SK-N-SH treated with all-trans-retinoic acid at 6 μM for 48 hours (cell line): ENCODE results near the gene SIK1.
"Not testable (repeated sequence)": the region's sequence is repeated elsewhere in the genome, so short reads cannot be mapped to it uniquely, and the experiment has no call there.

Experiments used
- ARNTL ChIP-seq: fragments of 450-650 bp; formaldehyde crosslinking; IDR thresholded peaks from 2 replicates; pipeline ENCODE4 v1.5.0; 2020; ENCODE audit warnings: low read depth, mild to moderate bottlenecking, moderate library complexity, borderline replicate concordance
- BACH2 ChIP-seq: fragments of 250-450 bp; sonication (Bioruptor Pico); IDR thresholded peaks from 2 replicates; pipeline ENCODE4 v1.9.0; 2021; ENCODE audit warnings: mild to moderate bottlenecking, borderline replicate concordance
- CREB5 ChIP-seq: fragments of 250-450 bp; sonication (Bioruptor Pico); IDR thresholded peaks from 2 replicates; pipeline ENCODE4 v1.5.1; 2020; ENCODE audit warnings: low read depth, mild to moderate bottlenecking, moderate library complexity
- ESRRG ChIP-seq: fragments of 250-450 bp; sonication (Bioruptor Pico); IDR thresholded peaks from 2 replicates; pipeline ENCODE4 v1.6.1; 2021; ENCODE audit warnings: mild to moderate bottlenecking
- OSR1 ChIP-seq: fragments of 250-450 bp; sonication (Bioruptor Pico); IDR thresholded peaks from 2 replicates; pipeline ENCODE4 v1.8.0; 2022; ENCODE audit warnings: moderate library complexity, mild to moderate bottlenecking, inconsistent platforms
- PATZ1 ChIP-seq: fragments of 250-450 bp; sonication (Bioruptor Pico); IDR thresholded peaks from 2 replicates; pipeline ENCODE4 v1.8.0; 2020; ENCODE audit warnings: mild to moderate bottlenecking, moderate library complexity, borderline replicate concordance
- TCF4 ChIP-seq: fragments of 250-450 bp; sonication (Bioruptor Pico); IDR thresholded peaks from 2 replicates; pipeline ENCODE4 v1.8.0; 2021; ENCODE audit warnings: mild to moderate bottlenecking, moderate library complexity, borderline replicate concordance
- TOX ChIP-seq: fragments of 250-450 bp; sonication (Bioruptor Pico); IDR thresholded peaks from 2 replicates; pipeline ENCODE4 v1.8.0; 2021; ENCODE audit warnings: mild to moderate bottlenecking, moderate library complexity, borderline replicate concordance
- ZFP30 ChIP-seq: fragments of 450-650 bp; formaldehyde crosslinking; IDR thresholded peaks from 2 replicates; pipeline ENCODE4 v1.5.0; 2022; ENCODE audit warnings: mild to moderate bottlenecking, moderate library complexity
- ZNF565 ChIP-seq: fragments of 450-650 bp; formaldehyde crosslinking; conservative IDR thresholded peaks from 2 replicates; pipeline ENCODE4 v1.5.0; 2020; ENCODE audit warnings: low read depth, mild to moderate bottlenecking, moderate library complexity

DNA sequence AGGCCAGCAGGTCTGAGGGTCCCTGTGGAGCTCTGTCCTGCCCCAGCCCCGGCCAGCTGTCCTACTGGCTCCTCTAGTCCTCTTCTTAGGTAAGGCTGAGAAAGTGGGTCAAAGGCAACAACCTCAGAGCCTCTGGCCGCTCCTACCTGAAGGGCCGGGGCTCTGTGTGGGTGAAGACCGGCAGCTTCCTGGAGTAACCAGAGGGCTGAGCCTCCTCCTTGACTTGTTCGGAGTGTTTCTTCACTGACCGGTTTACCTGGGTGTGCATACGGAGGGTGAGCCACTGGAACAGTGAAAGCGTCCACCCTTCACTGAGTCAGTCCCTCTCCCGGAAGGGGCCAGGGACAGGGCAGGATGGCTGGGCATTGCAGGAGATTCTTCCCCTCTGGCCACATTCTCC is 9.3 kb upstream of the SIK1 start:
- not testable (repeated sequence) for TF ChIP-seq ZFP30, TOX, ESRRG, PATZ1, ARNTL, TCF4, OSR1, ZNF565, CREB5, BACH2 (CRISPR knock-in tag)
